ENCODE results near the gene WDR37. TPM values are rescaled to one million over a fixed set of nuclear protein-coding genes. Genes with fewer than 3 reads are reported as not detected.

Gene WDR37
- total and polyA plus RNA-seq, 5 experiments from 2014 or later: 15.9 to 49.4 (median 21.6) TPM

- ATAC-seq (no peak), DNase-seq (no peak)
- H3K27me3 Mint-ChIP-seq: peaks cover 0 to 19% (median 6%) of the 10 kb centered on the region in 5 donors
- no peaks in the 10 kb centered on the region for H3K36me3 Mint-ChIP-seq
- no peak overlapping the region for H3K4me3 Mint-ChIP-seq
- H3K27ac Mint-ChIP-seq: no peak overlapping the region
- peaks cover 0 to 2% (median 0%) of the 10 kb centered on the region in 9 donors for H3K9me3 Mint-ChIP-seq
- H3K4me1 Mint-ChIP-seq: no peaks in the 10 kb centered on the region
- POLR2A ChIA-PET: no interaction called here
Observed at GRCh38 chr10:1172256-1172984, 116.2 kb downstream of the WDR37 start.

DNA sequence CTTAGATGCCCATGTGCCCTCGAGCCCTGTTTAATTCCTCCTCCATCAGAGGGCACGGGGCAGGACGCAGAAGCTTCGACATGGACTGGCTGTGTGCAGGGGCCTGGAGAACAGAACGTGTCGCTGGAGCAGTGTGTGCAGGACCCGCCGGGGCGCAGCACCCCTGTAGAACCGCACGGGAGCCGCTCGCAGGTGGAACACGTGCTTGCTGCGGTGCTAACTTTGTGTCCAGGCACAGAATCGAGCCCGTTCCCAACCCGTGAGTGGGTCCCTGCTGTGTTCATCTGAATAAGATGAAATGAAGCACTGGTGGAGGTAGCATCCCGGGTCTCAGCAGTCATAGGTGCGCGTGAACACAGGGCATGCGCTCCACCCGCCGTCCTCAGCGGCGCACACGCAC, 116.9 kb downstream of the WDR37 start:
- POLR2A ChIA-PET: no interaction called here
- no peak for ATAC-seq
- Mint-ChIP-seq H3K9me3 (no peaks in the 10 kb centered on the region), H3K27me3 (peaks cover 0 to 12% (median 3%) of the 10 kb centered on the region in 5 donors), H3K27ac (no peak overlapping the region), H3K36me3 (no peaks in the 10 kb centered on the region), H3K4me3 (no peak overlapping the region), H3K4me1 (no peaks in the 10 kb centered on the region)
- DNase-seq: no peak

- no peak for DNase-seq
- Mint-ChIP-seq H3K36me3 (no peaks in the 10 kb centered on the region), H3K27me3 (peaks cover 0 to 9% (median 3%) of the 10 kb centered on the region in 5 donors), H3K4me1 (no peaks in the 10 kb centered on the region), H3K9me3 (no peaks in the 10 kb centered on the region), H3K4me3 (no peak overlapping the region), H3K27ac (no peak overlapping the region)
- ATAC-seq: no peak
- POLR2A ChIA-PET: no interaction called here
Observed at GRCh38 chr10:1174022-1174421, 117.8 kb downstream of the WDR37 start.

GRCh38 chr10:1175956-1176565, 119.9 kb downstream of the WDR37 start:
- no peaks in the 10 kb centered on the region for H3K36me3 Mint-ChIP-seq
- POLR2A ChIA-PET: no interaction called here
- no peak for DNase-seq
- H3K27ac Mint-ChIP-seq: no peak overlapping the region
- H3K4me1 Mint-ChIP-seq: peaks cover 0 to 3% (median 0%) of the 10 kb centered on the region in 4 donors
- no peak overlapping the region for H3K4me3 Mint-ChIP-seq
- no peak for ATAC-seq
- H3K27me3 Mint-ChIP-seq: peaks cover 0 to 9% (median 5%) of the 10 kb centered on the region in 5 donors
- no peaks in the 10 kb centered on the region for H3K9me3 Mint-ChIP-seq

GRCh38 chr10:1177936-1178335, 121.8 kb downstream of the WDR37 start:
- Mint-ChIP-seq H3K36me3 (no peaks in the 10 kb centered on the region), H3K27me3 (peaks cover 0 to 9% (median 1%) of the 10 kb centered on the region in 5 donors), H3K4me1 (peaks cover 0 to 3% (median 0%) of the 10 kb centered on the region in 4 donors), H3K9me3 (no peaks in the 10 kb centered on the region), H3K27ac (no peak overlapping the region), H3K4me3 (no peak overlapping the region)
- POLR2A ChIA-PET: no interaction called here
- DNase-seq: no peak
- no peak for ATAC-seq

GRCh38 chr10:1178506-1178905, 122.3 kb downstream of the WDR37 start:
- POLR2A ChIA-PET: no interaction called here
- H3K9me3 Mint-ChIP-seq: no peaks in the 10 kb centered on the region
- H3K36me3 Mint-ChIP-seq: no peaks in the 10 kb centered on the region
- H3K27me3 Mint-ChIP-seq: peaks cover 0 to 9% (median 1%) of the 10 kb centered on the region in 5 donors
- peaks cover 0 to 5% (median 0%) of the 10 kb centered on the region in 4 donors for H3K4me1 Mint-ChIP-seq
- DNase-seq: no peak
- no peak for ATAC-seq
- no peak overlapping the region for H3K4me3 Mint-ChIP-seq
- no peak overlapping the region for H3K27ac Mint-ChIP-seq

- no peak overlapping the region for H3K27ac Mint-ChIP-seq
- POLR2A ChIA-PET: no interaction called here
- no peak for ATAC-seq
- peaks cover 0 to 6% (median 0%) of the 10 kb centered on the region in 5 donors for H3K27me3 Mint-ChIP-seq
- peaks cover 0 to 6% (median 0%) of the 10 kb centered on the region in 4 donors for H3K4me1 Mint-ChIP-seq
- no peaks in the 10 kb centered on the region for H3K36me3 Mint-ChIP-seq
- DNase-seq: no peak
- H3K9me3 Mint-ChIP-seq: no peaks in the 10 kb centered on the region
- no peak overlapping the region for H3K4me3 Mint-ChIP-seq
Observed at GRCh38 chr10:1179346-1180070, 123.3 kb downstream of the WDR37 start.

- POLR2A ChIA-PET: no interaction called here
- H3K36me3 Mint-ChIP-seq: no peaks in the 10 kb centered on the region
- DNase-seq: no peak
- H3K9me3 Mint-ChIP-seq: no peaks in the 10 kb centered on the region
- peak overlapping the region in 1 of 10 donors; percentile 63 for H3K27ac Mint-ChIP-seq
- H3K4me1 Mint-ChIP-seq: peaks cover 0 to 6% (median 0%) of the 10 kb centered on the region in 4 donors
- ATAC-seq: no peak
- H3K27me3 Mint-ChIP-seq: peaks cover 0 to 6% (median 0%) of the 10 kb centered on the region in 5 donors
- peak overlapping the region in 1 of 10 donors; percentile 40 for H3K4me3 Mint-ChIP-seq
Observed at GRCh38 chr10:1180071-1180730, 124.0 kb downstream of the WDR37 start.

GRCh38 chr10:1180836-1181235, 124.7 kb downstream of the WDR37 start:
- peak overlapping the region in 1 of 10 donors; percentile 63 for H3K27ac Mint-ChIP-seq
- no peak for ATAC-seq
- H3K27me3 Mint-ChIP-seq: peaks cover 0 to 6% (median 0%) of the 10 kb centered on the region in 5 donors
- H3K9me3 Mint-ChIP-seq: no peaks in the 10 kb centered on the region
- peaks cover 0 to 6% (median 0%) of the 10 kb centered on the region in 4 donors for H3K4me1 Mint-ChIP-seq
- no peaks in the 10 kb centered on the region for H3K36me3 Mint-ChIP-seq
- POLR2A ChIA-PET: no interaction called here
- H3K4me3 Mint-ChIP-seq: no peak overlapping the region
- DNase-seq: no peak

Other genes starting within 250 kb of the WDR37 start
- gene LARP4B, start 124.7 kb upstream of the WDR37 start, total RNA-seq: 10 to 100 TPM; 88.2 to 94.8 TPM
- 10 to 100 TPM; 22.8 to 40.5 (median 28.1) TPM for gene LARP4B, start 124.7 kb upstream of the WDR37 start, polyA plus RNA-seq
- gene GTPBP4, start 68.0 kb upstream of the WDR37 start, total RNA-seq: 10 to 100 TPM; 64.0 to 67.7 TPM
- 10 to 100 TPM; 22.7 to 29.8 (median 25.9) TPM for gene GTPBP4, start 68.0 kb upstream of the WDR37 start, polyA plus RNA-seq
- gene IDI2, start 30.5 kb upstream of the WDR37 start, total RNA-seq: not detected
- not detected for gene IDI2, start 30.5 kb upstream of the WDR37 start, polyA plus RNA-seq
- 10 to 100 TPM; 29.0 to 33.9 TPM for gene IDI1, start 7.3 kb upstream of the WDR37 start, total RNA-seq
- 10 to 100 TPM; 31.0 to 53.5 (median 33.9) TPM for gene IDI1, start 7.3 kb upstream of the WDR37 start, polyA plus RNA-seq